Smooth muscle cell (in vitro differentiated cells): Measurements from ENCODE around the gene GRPEL1. TPM values are rescaled to one million over a fixed set of nuclear protein-coding genes. Genes with fewer than 3 reads are reported as not detected.
A peak's percentile ranks its signal among the peaks of the same experiment; 100 is the strongest.
"Not testable (repeated sequence)": the region's sequence is repeated elsewhere in the genome, so short reads cannot be mapped to it uniquely, and the experiment has no call there.

Experiments
- DNase-seq: peaks from one replicate; lab custom pipeline; 2025; ENCODE audit not compliant: unreplicated experiment; lab: John Stamatoyannopoulos, UW
- H2AFZ ChIP-seq: fragments of 200-600 bp; sonication (generic); 2 replicates; pipeline ENCODE4 v1.6.0; 2016; ENCODE audit warnings: antibody characterized with exemption, low read depth, mild to moderate bottlenecking
- H3F3A ChIP-seq: fragments of 200-600 bp; sonication (generic); 2 replicates; pipeline ENCODE4 v1.6.0; 2017; ENCODE audit warnings: antibody characterized with exemption, low read depth
- H3K27ac ChIP-seq: fragments of 200-600 bp; sonication (generic); 2 replicates; pipeline ENCODE4 v1.5.1; 2016; ENCODE audit warnings: low read depth, mild to moderate bottlenecking
- H3K27me3 ChIP-seq: fragments of 200-600 bp; sonication (generic); 2 replicates; pipeline ENCODE4 v1.6.1; 2016; ENCODE audit warnings: low read depth, mild to moderate bottlenecking
- H3K36me3 ChIP-seq: fragments of 200-600 bp; sonication (generic); 2 replicates; pipeline ENCODE4 v1.5.1; 2016; ENCODE audit warnings: low read depth
- H3K4me1 ChIP-seq: fragments of 200-600 bp; sonication (generic); 2 replicates; pipeline ENCODE4 v1.5.1; 2016; ENCODE audit warnings: low read depth
- H3K4me2 ChIP-seq: fragments of 200-600 bp; sonication (generic); 2 replicates; pipeline ENCODE4 v1.6.0; 2016; ENCODE audit warnings: mild to moderate bottlenecking
- H3K4me3 ChIP-seq: fragments of 200-600 bp; sonication (generic); 2 replicates; pipeline ENCODE4 v1.5.1; 2016; ENCODE audit warnings: mild to moderate bottlenecking
- H3K79me2 ChIP-seq: fragments of 200-600 bp; sonication (generic); 2 replicates; pipeline ENCODE4 v1.6.0; 2016; ENCODE audit warnings: low read depth, mild to moderate bottlenecking
- H3K9ac ChIP-seq: fragments of 200-600 bp; sonication (generic); 2 replicates; pipeline ENCODE4 v1.6.0; 2016; ENCODE audit warnings: low read depth
- H3K9me3 ChIP-seq: fragments of 200-600 bp; sonication (generic); replicated peaks from 2 replicates; pipeline ENCODE4 v1.5.1; 2016; ENCODE audit warnings: low read depth
- H4K20me1 ChIP-seq: fragments of 200-600 bp; sonication (generic); 2 replicates; pipeline ENCODE4 v1.6.0; 2016; ENCODE audit warnings: low read depth
- CTCF ChIP-seq: fragments of 200-600 bp; sonication (generic); IDR thresholded peaks from 2 replicates; pipeline ENCODE4 v1.5.1; 2017; ENCODE audit warnings: borderline replicate concordance, mild to moderate bottlenecking, antibody characterized with exemption; ENCODE audit not compliant: insufficient read depth, poor library complexity, severe bottlenecking
- WGBS: methylation state at CpG from one replicate; pipeline ENCODE4 v1.1.7; 2016; ENCODE audit warnings: low lambda C conversion rate; 5-methylcytosine and 5-hydroxymethylcytosine counted together
- polyA plus RNA-seq: library from polyadenylated mRNA; unstranded; fragments of >200 nt; fragmentation: Nextera tagmentation; extraction: Ambion mirVana; gene quantifications from 2 replicates; pipeline ENCODE4 v1.2.1, GENCODE V29; 2016
- total RNA-seq: library from RNA; depleted of rRNA; stranded (reverse); fragments of >200 nt; gene quantifications from 2 replicates; pipeline ENCODE4 v1.2.3, GENCODE V29; 2014

Gene GRPEL1
- total and polyA plus RNA-seq, 2 experiments from 2014 or later = 18.6 to 40.6 TPM

DNA sequence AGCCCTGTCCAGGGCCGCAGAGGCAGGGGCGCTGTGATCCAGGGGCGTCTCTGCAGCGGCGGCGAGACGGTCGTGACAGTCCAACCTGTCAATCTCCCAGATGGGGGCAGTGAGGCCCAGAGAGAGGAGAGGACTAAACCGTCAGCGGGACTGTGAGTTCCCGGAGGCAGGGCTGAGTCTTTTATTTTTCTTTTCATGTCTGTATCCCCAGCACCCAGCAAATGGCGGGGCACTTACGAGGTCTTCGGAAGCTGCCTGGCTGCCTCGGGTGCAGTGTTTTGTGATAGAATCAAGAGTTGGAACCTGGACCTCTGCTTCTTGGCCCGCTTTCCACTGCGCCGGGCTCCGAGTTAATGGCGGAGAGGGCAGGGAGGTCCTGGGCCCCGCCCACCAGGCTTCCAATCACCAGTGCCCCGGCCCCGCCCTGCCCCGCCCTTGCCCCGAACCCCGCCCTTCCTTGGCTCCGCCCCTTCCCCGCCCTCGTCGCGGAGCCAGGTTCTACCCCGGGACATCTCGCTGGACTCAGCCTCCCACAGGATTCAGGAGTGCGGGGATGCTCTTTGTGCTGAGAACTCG lies 35.3 kb upstream of the GRPEL1 start:
- peak overlapping the region; percentile 73 for H3K4me3 ChIP-seq
- TF ChIP-seq CTCF = no peak
- 2% methylated on average over 34 of the region's 35 CpGs for WGBS

GRCh38 chr4:7102516-7102909 lies 34.6 kb upstream of the GRPEL1 start:
- not testable (repeated sequence) for H3K27ac ChIP-seq, H4K20me1 ChIP-seq, H3K79me2 ChIP-seq, H3K4me1 ChIP-seq, H3F3A ChIP-seq, H3K36me3 ChIP-seq, DNase-seq, H3K9me3 ChIP-seq
- peak overlapping the region; percentile 96 for H2AFZ ChIP-seq
- peak overlapping the region; percentile 91 for H3K4me2 ChIP-seq
- H3K27me3 ChIP-seq = peaks cover 15% of the 10 kb centered on the region
- H3K4me3 ChIP-seq = peak overlapping the region; percentile 73
- 71% methylated on average over 12 of the region's 12 CpGs for WGBS
- H3K9ac ChIP-seq = peak overlapping the region; percentile 32

More for the DNA sequence above, 35.3 kb upstream of the GRPEL1 start:
- DNase-seq = peak; percentile 59
- no peaks in the 10 kb centered on the region for H3K79me2 ChIP-seq
- H3K9ac ChIP-seq = peak overlapping the region; percentile 32
- peaks cover 3% of the 10 kb centered on the region for H4K20me1 ChIP-seq
- peak overlapping the region; percentile 91 for H3K4me2 ChIP-seq
- peaks cover 9% of the 10 kb centered on the region for H3K4me1 ChIP-seq
- H3K9me3 ChIP-seq = no peaks in the 10 kb centered on the region
- no peaks in the 10 kb centered on the region for H3K36me3 ChIP-seq
- H3K27ac ChIP-seq = no peak overlapping the region
- H3F3A ChIP-seq = no peaks in the 10 kb centered on the region
- peaks cover 8% of the 10 kb centered on the region for H3K27me3 ChIP-seq
- peak overlapping the region; percentile 96 for H2AFZ ChIP-seq

DNA sequence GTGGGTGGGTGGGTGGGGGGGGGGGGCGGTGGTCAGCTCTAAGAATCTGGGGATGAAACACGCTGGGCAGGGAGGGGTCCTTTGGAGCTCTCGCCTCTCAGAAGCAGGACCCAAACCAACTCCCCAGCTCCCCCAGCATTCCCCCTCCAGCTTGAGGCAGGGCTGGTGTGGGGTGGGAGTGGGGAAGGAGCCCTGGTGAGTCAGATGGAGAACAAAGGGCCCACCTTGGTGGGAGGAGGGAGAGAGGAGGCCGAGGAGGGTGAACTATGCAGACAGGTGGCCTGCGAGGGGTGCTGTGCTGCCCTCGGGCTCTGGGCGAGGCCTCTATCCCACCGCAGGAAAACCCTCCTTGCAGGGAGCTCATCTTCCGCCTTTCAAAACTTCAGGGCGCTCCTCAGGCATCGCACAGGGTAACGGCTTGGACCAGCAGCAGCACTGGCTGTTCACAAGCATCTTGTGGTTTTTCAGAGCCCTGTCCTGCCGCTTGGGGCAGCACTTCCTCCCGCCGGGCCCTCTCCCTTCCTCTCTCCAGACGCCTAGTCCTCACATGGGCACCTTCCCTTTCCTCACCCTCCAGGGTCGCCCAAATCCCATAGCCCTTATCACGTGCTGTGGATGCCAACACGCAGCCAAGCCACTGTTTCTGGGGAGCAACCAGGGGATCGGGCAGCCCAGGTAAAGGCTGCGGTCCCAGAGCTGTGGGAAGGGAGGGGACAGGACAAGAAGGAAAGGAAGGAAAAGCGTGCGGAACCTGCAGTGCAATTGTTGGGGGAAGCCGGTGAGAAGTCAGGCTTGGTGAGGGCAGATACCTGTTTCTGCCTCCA lies 34.0 kb upstream of the GRPEL1 start:
- peaks cover 3% of the 10 kb centered on the region for H4K20me1 ChIP-seq
- no peaks in the 10 kb centered on the region for H3F3A ChIP-seq
- TF ChIP-seq CTCF = peak; percentile 52
- no peak overlapping the region for H3K27ac ChIP-seq
- no peaks in the 10 kb centered on the region for H3K79me2 ChIP-seq
- H3K9ac ChIP-seq = no peak overlapping the region
- DNase-seq = no peak
- H3K36me3 ChIP-seq = no peaks in the 10 kb centered on the region
- H3K27me3 ChIP-seq = peaks cover 16% of the 10 kb centered on the region
- peaks cover 9% of the 10 kb centered on the region for H3K4me1 ChIP-seq
- peak overlapping the region; percentile 91 for H3K4me2 ChIP-seq
- H3K9me3 ChIP-seq = no peaks in the 10 kb centered on the region
- no peak overlapping the region for H2AFZ ChIP-seq
- 20% methylated on average over 23 of the region's 24 CpGs for WGBS
- peak overlapping the region; percentile 73 for H3K4me3 ChIP-seq

DNA sequence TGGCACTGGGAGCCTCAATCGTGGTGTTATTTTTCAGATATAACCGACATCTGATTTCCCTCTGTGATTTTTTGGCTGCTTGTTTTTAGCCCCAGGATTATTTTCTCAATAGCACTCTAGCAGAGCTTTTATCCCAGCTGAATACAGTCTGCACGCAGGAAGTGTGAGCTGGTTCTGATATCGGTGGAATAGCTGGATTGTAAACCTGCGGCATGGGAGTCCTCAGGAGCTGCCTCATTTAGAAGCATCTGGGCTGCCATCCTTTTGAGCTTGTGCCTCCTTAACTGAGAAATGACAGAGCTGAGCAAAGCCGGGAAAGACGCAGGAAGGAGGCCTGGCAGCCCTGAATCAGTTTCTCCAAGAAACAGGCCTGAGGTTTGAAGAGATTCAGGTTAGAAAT lies 28.4 kb upstream of the GRPEL1 start:
- Histone ChIP-seq H3K27me3 (peaks cover 28% of the 10 kb centered on the region), H3K9ac (no peak overlapping the region), H3K4me2 (no peak overlapping the region), H3K36me3 (no peaks in the 10 kb centered on the region), H4K20me1 (no peaks in the 10 kb centered on the region), H3K4me1 (no peaks in the 10 kb centered on the region), H3K4me3 (no peak overlapping the region), H3K9me3 (no peaks in the 10 kb centered on the region), H3F3A (no peaks in the 10 kb centered on the region), H3K79me2 (no peaks in the 10 kb centered on the region), H3K27ac (no peak overlapping the region), H2AFZ (no peak overlapping the region)
- WGBS = 89% methylated on average over 7 of the region's 7 CpGs
- no peak for DNase-seq
- no peak for TF ChIP-seq CTCF
